ENCODE measurements around the gene CNIH4. TPM values are rescaled to one million over a fixed set of nuclear protein-coding genes. Genes with fewer than 3 reads are reported as not detected.

CNIH4 gene
- total RNA-seq, 1 experiment from 2014 or later: 77.8 TPM

GRCh38 chr1:224406216-224406615, 49.5 kb downstream of the CNIH4 start:
- Mint-ChIP-seq H3K4me1 (no peaks in the 10 kb centered on the region), H3K9me3 (no peaks in the 10 kb centered on the region), H3K4me3 (no peak overlapping the region), H3K36me3 (peaks cover 63% of the 10 kb centered on the region), H3K27me3 (ENCODE audit: low read depth) (no peaks in the 10 kb centered on the region), H3K27ac (peak overlapping the region; percentile 19; the same call in 1 of the 2 replicates)
- no peak for ATAC-seq
- no peak for DNase-seq (ENCODE audit: low spot score)
- no peak for TF ChIP-seq ZNF263 (CRISPR knock-in tag; IDR thresholded peaks at IDR 0.05; ENCODE audit: low read depth)
- TF ChIP-seq RELA (CRISPR knock-in tag; IDR thresholded peaks at IDR 0.05; ENCODE audit: borderline replicate concordance): no peak
- no peak for TF ChIP-seq E2F4 (CRISPR knock-in tag; IDR thresholded peaks at IDR 0.05; ENCODE audit: borderline replicate concordance, low read depth)
- TF ChIP-seq MLX (CRISPR knock-in tag; IDR thresholded peaks at IDR 0.05): no peak
- no peak for TF ChIP-seq CTCF (IDR thresholded peaks at IDR 0.05)
- TF ChIP-seq NR3C1 (CRISPR knock-in tag; conservative IDR thresholded peaks at IDR 0.05; ENCODE audit: low read depth): no peak
- TF ChIP-seq ZNF532 (CRISPR knock-in tag; IDR thresholded peaks at IDR 0.05; ENCODE audit: borderline replicate concordance): no peak
- no peak for TF ChIP-seq ARID4B (CRISPR knock-in tag; IDR thresholded peaks at IDR 0.05; ENCODE audit: borderline replicate concordance)
- TF ChIP-seq ZNF219 (CRISPR knock-in tag; IDR thresholded peaks at IDR 0.05; ENCODE audit: borderline replicate concordance): no peak
- TF ChIP-seq ZNF396 (CRISPR knock-in tag; IDR thresholded peaks at IDR 0.05; ENCODE audit: borderline replicate concordance): no peak
- TF ChIP-seq ZNF138 (CRISPR knock-in tag; conservative IDR thresholded peaks at IDR 0.05): no peak
- no peak for TF ChIP-seq ATF3 (CRISPR knock-in tag; conservative IDR thresholded peaks at IDR 0.05)
- TF ChIP-seq E2F1 (CRISPR knock-in tag; IDR thresholded peaks at IDR 0.05): no peak
- no peak for TF ChIP-seq IRF2 (CRISPR knock-in tag; IDR thresholded peaks at IDR 0.05; ENCODE audit: borderline replicate concordance, low read depth)
- no peak for TF ChIP-seq KAT7 (CRISPR knock-in tag; IDR thresholded peaks at IDR 0.05; ENCODE audit: borderline replicate concordance)
- TF ChIP-seq IRF1 (CRISPR knock-in tag; IDR thresholded peaks at IDR 0.05): no peak
- no peak for TF ChIP-seq ESRRA (CRISPR knock-in tag; IDR thresholded peaks at IDR 0.05; ENCODE audit: borderline replicate concordance)
- no peak for TF ChIP-seq USF1 (CRISPR knock-in tag; IDR thresholded peaks at IDR 0.05)
- ChIA-PET CTCF (no interaction called here), POLR2A (no interaction called here)
